A673 (cell line): ENCODE results near the gene TCF7L2. TPM values are rescaled to one million over a fixed set of nuclear protein-coding genes. Genes with fewer than 3 reads are reported as not detected.

Experiments
- BruUV-seq: library from RNA; stranded (reverse); fragments of 400-500 nt; replicated peaks from 2 replicates; lab custom pipeline; 2021; lab: Mats Ljungman, UMichigan
- CTCF ChIA-PET: fragments of 300-600 bp; sonication (Branson Sonifier 250); formaldehyde crosslinking; loops from one replicate; lab custom pipeline; 2022; ENCODE audit warnings: antibody characterized with exemption; lab: Charles Lee
- POLR2A ChIA-PET: fragments of 300-600 bp; sonication (Branson Sonifier 250); formaldehyde crosslinking; loops from one replicate; lab custom pipeline; 2022; ENCODE audit warnings: antibody characterized with exemption; ENCODE audit not compliant: low non-redundant PET; lab: Charles Lee
- DNase-seq: peaks from one replicate; pipeline ENCODE4 v3.0.0-alpha.2; 2015; ENCODE audit warnings: low spot score
- H3K27ac ChIP-seq: fragments of 200-600 bp; sonication (generic); 2 replicates; pipeline ENCODE4 v1.5.1; 2016; ENCODE audit warnings: mixed run types, low read depth, mild to moderate bottlenecking, mixed read lengths, antibody characterized with exemption, low read length; ENCODE audit not compliant: poor library complexity, severe bottlenecking
- H3K27me3 ChIP-seq: fragments of 200-600 bp; sonication (generic); replicated peaks from 2 replicates; pipeline ENCODE4 v1.6.1; 2017; ENCODE audit warnings: mixed run types, low read depth, mild to moderate bottlenecking, mixed read lengths, antibody characterized with exemption, low read length; ENCODE audit not compliant: insufficient read depth, poor library complexity
- H3K36me3 ChIP-seq: fragments of 200-600 bp; sonication (generic); 2 replicates; pipeline ENCODE4 v1.6.1; 2016; ENCODE audit warnings: mixed run types, mild to moderate bottlenecking, mixed read lengths, antibody characterized with exemption, low read length; ENCODE audit not compliant: insufficient read depth, poor library complexity, severe bottlenecking
- H3K4me1 ChIP-seq: fragments of 200-600 bp; sonication (generic); 2 replicates; pipeline ENCODE4 v1.6.1; 2017; ENCODE audit warnings: mixed run types, mild to moderate bottlenecking, mixed read lengths, antibody characterized with exemption, low read length; ENCODE audit not compliant: insufficient read depth, poor library complexity, severe bottlenecking
- H3K4me3 ChIP-seq: fragments of 200-600 bp; sonication (generic); 2 replicates; pipeline ENCODE4 v1.5.1; 2016; ENCODE audit warnings: low read depth, mixed run types, mild to moderate bottlenecking, mixed read lengths, low read length; ENCODE audit not compliant: poor library complexity, severe bottlenecking
- H3K9me3 ChIP-seq: fragments of 200-600 bp; sonication (generic); 2 replicates; pipeline ENCODE4 v1.6.1; 2016; ENCODE audit warnings: mixed run types, low read depth, mild to moderate bottlenecking, mixed read lengths, antibody characterized with exemption, low read length; ENCODE audit not compliant: poor library complexity, severe bottlenecking
- CTCF ChIP-seq: fragments of 300-800, 200-600 bp; sonication (generic); conservative IDR thresholded peaks from 2 replicates; pipeline ENCODE4 v1.5.1; 2017; ENCODE audit warnings: low read depth, mild to moderate bottlenecking, antibody characterized with exemption, low read length, moderate library complexity, mixed read lengths
- EZH2 ChIP-seq: fragments of 200-600 bp; sonication (generic); IDR thresholded peaks from 2 replicates; pipeline ENCODE4 v1.6.1; 2017; ENCODE audit warnings: borderline replicate concordance, low read depth, mild to moderate bottlenecking, mixed read lengths, antibody characterized with exemption, low read length; ENCODE audit not compliant: poor library complexity, severe bottlenecking
- intact Hi-C: fragments of 100-400 bp; cut with micrococcal nuclease; formaldehyde crosslinking; loops from one replicate; pipeline ENCODE4 v1.10.0; 2022; ENCODE audit not compliant: unreplicated experiment
- total RNA-seq: library from RNA; stranded (reverse); gene quantifications from 2 replicates; pipeline ENCODE4 v1.2.3, GENCODE V29; 2021

The TCF7L2 gene
- total RNA-seq, 1 experiment from 2014 or later, result 16.8 TPM

GRCh38 chr10:113165673-113166072 is 215.6 kb downstream of the TCF7L2 start:
- intact Hi-C loops, result no loop called here
- no peaks in the 10 kb centered on the region for H3K4me1 ChIP-seq
- BruUV-seq, result no TSS peak
- POLR2A ChIA-PET, result no interaction called here
- no peaks in the 10 kb centered on the region for H3K36me3 ChIP-seq
- CTCF ChIA-PET, result no interaction called here
- no peak overlapping the region for H3K27ac ChIP-seq
- H3K4me3 ChIP-seq, result no peak overlapping the region
- DNase-seq, result no peak
- H3K9me3 ChIP-seq, result no peaks in the 10 kb centered on the region
- no peaks in the 10 kb centered on the region for H3K27me3 ChIP-seq
- no peak for TF ChIP-seq EZH2
- no peak for TF ChIP-seq CTCF

GRCh38 chr10:113167702-113168101 is 217.7 kb downstream of the TCF7L2 start:
- BruUV-seq, result no TSS peak
- POLR2A ChIA-PET, result no interaction called here
- no peak for TF ChIP-seq CTCF
- TF ChIP-seq EZH2, result no peak
- Histone ChIP-seq H3K9me3 (no peaks in the 10 kb centered on the region), H3K27me3 (no peaks in the 10 kb centered on the region), H3K4me3 (no peak overlapping the region), H3K36me3 (no peaks in the 10 kb centered on the region), H3K4me1 (no peaks in the 10 kb centered on the region), H3K27ac (no peak overlapping the region)
- no peak for DNase-seq
- intact Hi-C loops, result no loop called here
- CTCF ChIA-PET, result no interaction called here

- Histone ChIP-seq H3K4me1 (no peaks in the 10 kb centered on the region), H3K36me3 (no peaks in the 10 kb centered on the region), H3K4me3 (no peak overlapping the region), H3K27ac (no peak overlapping the region), H3K9me3 (no peaks in the 10 kb centered on the region), H3K27me3 (no peaks in the 10 kb centered on the region)
- CTCF ChIA-PET, result no interaction called here
- TF ChIP-seq EZH2, result no peak
- no peak for TF ChIP-seq CTCF
- POLR2A ChIA-PET, result no interaction called here
- intact Hi-C loops, result no loop called here
- DNase-seq, result no peak
- BruUV-seq, result no TSS peak
Observed at GRCh38 chr10:113168584-113168983, 218.5 kb downstream of the TCF7L2 start.
